Erythroblast (primary cell): ENCODE results near the gene RASL12.

Source experiments
- GATA1 ChIP-seq: IDR thresholded peaks from 2 replicates; pipeline ENCODE4 v1.6.1; 2011; ENCODE audit warnings: low read depth, mild to moderate bottlenecking, control low read depth, low read length, moderate library complexity
- POLR2A ChIP-seq: IDR thresholded peaks from 2 replicates; pipeline ENCODE4 v1.6.1; 2011; ENCODE audit warnings: mild to moderate bottlenecking, low read length

DNA sequence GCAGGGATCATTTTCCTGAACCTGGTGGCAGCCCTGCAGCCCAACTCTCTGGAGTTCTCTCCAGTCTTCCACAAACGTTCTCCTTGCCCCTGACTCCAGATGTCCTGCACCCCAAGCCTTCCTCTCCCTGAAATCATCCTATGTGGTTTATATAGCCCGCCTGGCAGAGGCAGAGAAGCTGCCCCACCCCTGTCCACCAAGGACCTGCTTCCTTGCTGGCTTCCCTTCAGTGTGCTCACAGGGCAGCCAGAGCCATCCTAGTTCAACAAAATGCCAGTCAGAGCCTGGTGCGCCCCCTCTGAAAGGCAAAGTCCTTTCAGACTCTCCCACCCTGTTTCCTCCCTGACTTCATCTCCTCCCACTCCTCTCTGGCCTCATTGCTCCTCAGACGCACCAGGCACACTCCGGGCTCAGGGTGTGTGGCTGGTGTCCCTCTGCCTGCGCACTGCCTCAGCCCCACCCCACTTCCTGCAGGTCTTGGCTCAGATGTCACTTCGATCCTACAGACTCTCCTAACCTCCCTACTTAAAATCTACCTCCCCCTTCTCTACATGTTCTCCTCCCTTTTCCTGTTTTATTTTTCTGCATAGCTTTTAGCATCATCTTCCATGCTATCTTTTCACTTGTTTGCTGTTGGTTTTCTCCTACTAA is 14.6 kb upstream of the RASL12 start:
- TF ChIP-seq POLR2A, result no peak
- no peak for TF ChIP-seq GATA1
